H1 (cell line): ENCODE data around the gene MRPL50. TPM values are rescaled to one million over a fixed set of nuclear protein-coding genes. Genes with fewer than 3 reads are reported as not detected.

Source experiments
- EGR1 ChIP-seq: IDR thresholded peaks from 2 replicates; pipeline ENCODE4 v1.6.1; 2011; ENCODE audit warnings: low read depth, low read length, borderline replicate concordance
- RFX5 ChIP-seq: IDR thresholded peaks from 2 replicates; pipeline ENCODE4 v1.6.1; 2011; ENCODE audit warnings: low read depth, low read length, improper control_type of control experiment, borderline replicate concordance
- SIN3A ChIP-seq, 2 experiments: IDR thresholded peaks in 1 of 2; conservative IDR thresholded peaks in 1 of 2; 2 replicates each; pipeline ENCODE4 v1.6.1; 2011 to 2012; ENCODE audit warnings: low read length in 2 of 2, improper control_type of control experiment in 1 of 2, low read depth in 1 of 2, mild to moderate bottlenecking in 1 of 2
- SIRT6 ChIP-seq: IDR thresholded peaks from one replicate; pipeline ENCODE4 v1.7.1; 2012; ENCODE audit warnings: low read length, inconsistent platforms
- SP1 ChIP-seq: IDR thresholded peaks from 2 replicates; pipeline ENCODE4 v1.6.1; 2011; ENCODE audit warnings: low read depth, low read length
- SP2 ChIP-seq: IDR thresholded peaks from 2 replicates; pipeline ENCODE4 v1.6.1; 2012; ENCODE audit warnings: mild to moderate bottlenecking, low read length, inconsistent platforms
- polyA plus RNA-seq, 7 experiments: library from polyadenylated mRNA; depleted of rRNA in 3 of 7; stranded (reverse) in 5 of 7; unstranded in 2 of 7; fragments of >200 nt in 5 of 7; fragments of 200-250 nt in 2 of 7; gene quantifications; 1 replicate in 5 of 7; 2 replicates in 1 of 7; 4 replicates in 1 of 7; pipeline versions ENCODE4 v1.2.1 to v1.2.3, GENCODE V29; 2011 to 2013; ENCODE audit warnings: missing spikeins in 2 of 7, mixed read lengths in 2 of 7
- total RNA-seq: library from RNA; stranded (reverse); fragmentation: NEBNext Ultra II Directional; extraction: Animal tissue kit (Norgen Biotek cat#: 25700); gene quantifications from 2 replicates; pipeline ENCODE4 v1.2.1, GENCODE V29; 2021

The MRPL50 gene
- total and polyA plus RNA-seq, 2 of the 8 experiments (the other 6 are each of a cell fraction or from before 2014, with no cell fraction given), result 17.8 to 25.1 TPM

DNA sequence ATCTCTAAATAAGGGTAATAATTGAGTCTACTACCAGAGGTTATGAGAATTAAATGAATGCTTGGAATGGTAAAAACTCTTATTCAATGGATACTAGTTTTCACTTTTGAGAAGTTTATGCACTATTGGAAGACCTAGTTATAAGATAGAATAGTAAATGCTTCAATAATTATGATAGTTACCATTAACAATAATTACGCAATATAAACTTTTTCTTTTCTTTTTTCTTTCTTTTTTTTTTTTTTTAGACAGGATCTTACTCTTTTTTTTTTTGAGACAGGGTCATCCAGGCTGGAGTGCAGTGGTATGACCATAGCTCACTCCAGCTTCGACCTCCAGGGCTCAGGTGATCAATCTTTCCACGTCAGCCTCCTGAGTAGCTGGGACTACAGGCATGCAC is 30.5 kb upstream of the MRPL50 start (continued):
- TF ChIP-seq SP1 (no peak), RFX5 (no peak), SP2 (no peak), EGR1 (no peak), SIN3A (conservative IDR thresholded peaks at IDR 0.05 in 1 of 2, IDR thresholded peaks at IDR 0.05 in 1 of 2; ENCODE audit: low read depth in 1 of 2, low read length in 2 of 2) (no peak), SIRT6 (no peak)
